OCI-LY7 (cell line): Measurements from ENCODE around the gene SPOP. TPM values are rescaled to one million over a fixed set of nuclear protein-coding genes. Genes with fewer than 3 reads are reported as not detected.
A peak's percentile ranks its signal among the peaks of the same experiment; 100 is the strongest.

Experiments
- Bru-seq: library from RNA; stranded (reverse); fragments of 400-500 nt; gene quantifications from one replicate; lab custom pipeline; 2021; lab: Mats Ljungman, UMichigan
- BruChase-seq, 2 experiments: library from RNA; stranded (reverse); fragments of 400-500 nt; gene quantifications; one replicate each; lab custom pipeline; 2021; lab: Mats Ljungman, UMichigan
- BruUV-seq: library from RNA; stranded (reverse); fragments of 400-500 nt; replicated peaks from 2 replicates; lab custom pipeline; 2021; lab: Mats Ljungman, UMichigan
- CTCF ChIA-PET: fragments of 300-600 bp; sonication (Branson Sonifier 250); formaldehyde crosslinking; loops from one replicate; lab custom pipeline; 2022; ENCODE audit warnings: antibody characterized with exemption; ENCODE audit not compliant: unreplicated experiment; lab: Charles Lee
- POLR2A ChIA-PET: fragments of 300-600 bp; sonication (Branson Sonifier 250); formaldehyde crosslinking; loops from one replicate; lab custom pipeline; 2022; ENCODE audit warnings: antibody characterized with exemption; lab: Charles Lee
- DNase-seq: peaks from one replicate; pipeline ENCODE4 v3.0.0-alpha.2; 2015; ENCODE audit warnings: low spot score
- H2AFZ ChIP-seq: fragments of 200-600 bp; sonication (generic), shearing (Covaris generic); 2 replicates; pipeline ENCODE4 v1.6.1; 2014; ENCODE audit warnings: mild to moderate bottlenecking, antibody characterized with exemption, low read length, moderate library complexity
- H3K27ac ChIP-seq: fragments of 200-600 bp; sonication (generic); 2 replicates; pipeline ENCODE4 v1.5.1; 2014; ENCODE audit warnings: mixed run types, low read depth, mild to moderate bottlenecking, moderate library complexity, low read length, inconsistent platforms; ENCODE audit not compliant: poor library complexity, severe bottlenecking
- H3K36me3 ChIP-seq: fragments of 200-600 bp; sonication (generic); 2 replicates; pipeline ENCODE4 v1.6.1; 2014; ENCODE audit warnings: mild to moderate bottlenecking, antibody characterized with exemption, low read length, moderate library complexity, mixed read lengths; ENCODE audit not compliant: insufficient read depth
- H3K4me1 ChIP-seq: fragments of 200-600 bp; sonication (generic); 2 replicates; pipeline ENCODE4 v1.5.1; 2014; ENCODE audit warnings: mild to moderate bottlenecking, low read length; ENCODE audit not compliant: insufficient read depth, poor library complexity, severe bottlenecking
- H3K4me2 ChIP-seq: fragments of 200-600 bp; sonication (generic); 2 replicates; pipeline ENCODE4 v1.6.1; 2014; ENCODE audit warnings: mild to moderate bottlenecking, low read length
- H3K4me3 ChIP-seq: fragments of 200-600 bp; sonication (generic); 2 replicates; pipeline ENCODE4 v1.5.1; 2014; ENCODE audit warnings: mild to moderate bottlenecking, low read depth, low read length; ENCODE audit not compliant: poor library complexity, severe bottlenecking
- H3K79me2 ChIP-seq: fragments of 200-600 bp; sonication (generic); 2 replicates; pipeline ENCODE4 v1.6.1; 2016; ENCODE audit warnings: low read depth, mild to moderate bottlenecking, low read length, moderate library complexity, mixed read lengths; ENCODE audit not compliant: insufficient read depth
- H3K9me2 ChIP-seq: fragments of 200-600 bp; sonication (generic); 2 replicates; pipeline ENCODE4 v1.6.1; 2016; ENCODE audit warnings: mild to moderate bottlenecking, low read length, mixed read lengths; ENCODE audit not compliant: insufficient read depth
- H3K9me3 ChIP-seq: fragments of 200-600 bp; sonication (generic); 2 replicates; pipeline ENCODE4 v1.6.1; 2014; ENCODE audit warnings: mild to moderate bottlenecking, mixed run types, low read length, mixed read lengths
- H4K20me1 ChIP-seq: fragments of 200-600 bp; sonication (generic); 2 replicates; pipeline ENCODE4 v1.6.1; 2014; ENCODE audit warnings: mild to moderate bottlenecking, antibody characterized with exemption, low read length, moderate library complexity, mixed read lengths; ENCODE audit not compliant: insufficient read depth
- EZH2phosphoT487 ChIP-seq: fragments of 200-600 bp; sonication (generic); IDR thresholded peaks from 2 replicates; pipeline ENCODE4 v1.6.1; 2018; ENCODE audit warnings: low read depth, borderline replicate concordance, mild to moderate bottlenecking, mixed run types, antibody characterized with exemption, low read length, moderate library complexity, mixed read lengths
- intact Hi-C: fragments of 100-400 bp; cut with micrococcal nuclease; formaldehyde crosslinking; loops from one replicate; pipeline ENCODE4 v1.10.0; 2022; ENCODE audit not compliant: unreplicated experiment
- long read RNA-seq: library from polyadenylated mRNA; stranded (forward); transcript quantifications from one replicate; pipeline ENCODE4 v2.0.0, GENCODE V29; 2022
- total RNA-seq, 2 experiments: library from RNA; depleted of rRNA in 1 of 2; stranded (reverse); fragments of >200 nt in 1 of 2; shearing (Covaris generic) in 1 of 2; gene quantifications; 2 replicates each; pipeline ENCODE4 v1.2.3, GENCODE V29; 2014 to 2022
- TF ChIP-seq, protein P1 (sequence below): fragments of 200-600 bp; sonication (generic); conservative IDR thresholded peaks from 2 replicates; pipeline ENCODE4 v1.5.1; 2014; ENCODE audit warnings: mild to moderate bottlenecking, antibody characterized with exemption, low read length, moderate library complexity, mixed read lengths

The SPOP gene
- total RNA-seq (2014; rRNA removed; shearing (Covaris generic)): 37.8 and 61.0 TPM in 2 replicates
- 59.3 and 69.0 TPM in 2 replicates for total RNA-seq (2022)
- Bru-seq, nascent RNA: percentile 86 among the genes with signal in this experiment
- percentile 83 among the genes with signal in this experiment for BruChase-seq, experiment 1, labeled RNA remaining after a 6-hour chase
- BruChase-seq, experiment 2, labeled RNA remaining after a 2-hour chase: percentile 80 among the genes with signal in this experiment
- long read RNA-seq, transcript SPOP-201 (11 exons, 2,965 nt): minor isoform, 15 of 196 reads
- long read RNA-seq, transcript SPOP-202 (11 exons, 2,985 nt): minor isoform, 7 of 196 reads
- long read RNA-seq, transcript SPOP-206 (10 exons, 1,865 nt): major isoform, 136 of 196 reads
- long read RNA-seq, partial matches to known transcripts: 2 of 196 reads
- long read RNA-seq, other reads (novel, unspliced or antisense): 33 of 196 reads

DNA sequence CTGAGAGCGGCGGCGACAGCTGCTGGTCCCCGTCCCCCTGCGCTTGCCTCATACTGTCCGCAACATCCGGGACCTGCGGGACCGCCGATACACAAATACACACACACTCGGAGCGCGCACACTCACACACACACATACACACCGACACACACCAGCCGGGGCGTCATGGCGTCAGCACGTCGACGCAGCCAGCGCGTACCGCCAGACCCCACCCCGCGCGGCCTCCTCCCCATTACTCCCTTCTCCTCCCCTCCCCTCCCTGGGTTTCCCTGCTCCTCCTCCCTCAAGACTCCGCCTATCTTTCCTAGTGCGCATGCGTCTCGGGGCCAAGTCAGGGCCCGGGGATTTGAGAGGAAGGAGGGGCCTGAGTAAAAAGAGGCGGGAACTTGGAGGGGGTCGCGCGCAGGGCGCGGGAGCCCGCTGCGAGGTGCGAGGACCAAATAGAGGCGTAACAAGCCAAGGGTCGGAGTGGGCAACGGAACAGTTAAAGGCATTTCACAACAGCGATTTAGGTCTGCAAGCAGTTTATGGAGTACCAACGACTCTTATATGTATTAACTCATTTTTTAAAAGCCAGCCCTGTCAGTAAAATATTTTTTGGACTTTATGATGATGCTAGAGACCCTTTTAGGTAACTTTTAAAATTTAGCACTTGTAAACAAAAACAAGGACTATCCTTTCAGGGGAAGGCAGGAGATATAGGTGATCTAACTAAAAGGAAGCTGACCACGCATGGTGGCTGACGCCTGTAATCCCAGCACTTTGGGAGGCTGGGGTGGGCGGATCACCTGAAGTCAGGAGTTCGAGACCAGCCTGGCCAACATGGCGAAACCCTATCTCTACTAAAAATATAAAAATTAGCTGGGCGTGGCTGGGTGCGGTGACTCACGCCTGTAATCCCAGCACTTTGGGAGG lies at the start of gene SPOP:
Gene SPOP, minus strand, starts transcription at position 165 of the 915 bp plus-strand sequence. CDS start 55,287 bp downstream, outside the sequence.
- BruUV-seq: no TSS peak
- peak within 1 kb of the TSS; percentile 73 for H2AFZ ChIP-seq
- CTCF ChIA-PET: no interaction called here

DNA sequence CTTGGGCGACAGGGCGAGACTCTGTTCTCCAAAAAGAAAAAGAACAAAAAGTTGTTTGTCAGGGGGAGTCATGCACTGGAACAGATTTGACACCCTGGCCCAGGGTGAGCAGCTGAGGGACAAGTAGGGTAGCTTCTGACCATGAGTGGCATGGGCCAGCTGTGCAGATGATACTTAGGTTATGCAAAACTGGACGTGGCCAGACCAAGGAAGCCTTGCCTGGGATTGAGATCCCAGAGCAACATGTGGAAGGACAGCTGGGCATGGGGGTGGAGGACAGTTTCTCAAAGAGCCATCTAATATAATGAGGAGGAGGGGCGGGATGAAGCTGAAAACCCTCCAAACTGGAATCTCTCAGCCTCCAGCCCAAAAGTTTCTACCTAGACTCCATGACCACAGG lies 49.5 kb upstream of the SPOP start:
- CTCF ChIA-PET: no interaction called here
- intact Hi-C loops: no loop called here

More for the DNA sequence above, at the start of gene SPOP:
- DNase-seq: peak; percentile 99
- H3K4me1 ChIP-seq: peaks cover 24% of the 10 kb centered on the region
- H3K27ac ChIP-seq: peak within 1 kb of the TSS; percentile 88
- TF ChIP-seq EZH2phosphoT487: no peak
- TF ChIP-seq, protein P1, sequence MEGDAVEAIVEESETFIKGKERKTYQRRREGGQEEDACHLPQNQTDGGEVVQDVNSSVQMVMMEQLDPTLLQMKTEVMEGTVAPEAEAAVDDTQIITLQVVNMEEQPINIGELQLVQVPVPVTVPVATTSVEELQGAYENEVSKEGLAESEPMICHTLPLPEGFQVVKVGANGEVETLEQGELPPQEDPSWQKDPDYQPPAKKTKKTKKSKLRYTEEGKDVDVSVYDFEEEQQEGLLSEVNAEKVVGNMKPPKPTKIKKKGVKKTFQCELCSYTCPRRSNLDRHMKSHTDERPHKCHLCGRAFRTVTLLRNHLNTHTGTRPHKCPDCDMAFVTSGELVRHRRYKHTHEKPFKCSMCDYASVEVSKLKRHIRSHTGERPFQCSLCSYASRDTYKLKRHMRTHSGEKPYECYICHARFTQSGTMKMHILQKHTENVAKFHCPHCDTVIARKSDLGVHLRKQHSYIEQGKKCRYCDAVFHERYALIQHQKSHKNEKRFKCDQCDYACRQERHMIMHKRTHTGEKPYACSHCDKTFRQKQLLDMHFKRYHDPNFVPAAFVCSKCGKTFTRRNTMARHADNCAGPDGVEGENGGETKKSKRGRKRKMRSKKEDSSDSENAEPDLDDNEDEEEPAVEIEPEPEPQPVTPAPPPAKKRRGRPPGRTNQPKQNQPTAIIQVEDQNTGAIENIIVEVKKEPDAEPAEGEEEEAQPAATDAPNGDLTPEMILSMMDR: no peak
- H4K20me1 ChIP-seq: peaks cover 18% of the 10 kb centered on the region; the same call in 1 of the 2 replicates
- H3K79me2 ChIP-seq: peaks cover 40% of the 10 kb centered on the region
- peak within 1 kb of the TSS; percentile 98 for H3K4me2 ChIP-seq
- no peaks in the 10 kb centered on the region for H3K9me3 ChIP-seq
- POLR2A ChIA-PET: interaction anchor here (0.6 to 1.0 kb wide), 4 partner anchors 16 to 110 kb away, joined by 3 to 6 read pairs (median 4); no protein-coding TSS in a partner anchor
- H3K4me3 ChIP-seq: peak within 1 kb of the TSS; percentile 87
- H3K36me3 ChIP-seq: peaks cover 21% of the 10 kb centered on the region
- intact Hi-C loops: loop anchor here (5.0 to 10.0 kb wide), 3 partner anchors 106 to 477 kb away; partner anchors contain the start of genes ABI3, GNGT2 and PPP1R9B
- H3K9me2 ChIP-seq: no peaks in the 10 kb centered on the region

More for the DNA sequence above, 49.5 kb upstream of the SPOP start:
- Histone ChIP-seq H3K4me2 (no peak overlapping the region), H4K20me1 (no peaks in the 10 kb centered on the region; the same call in 1 of the 2 replicates), H3K27ac (no peak overlapping the region), H3K4me1 (no peaks in the 10 kb centered on the region), H3K79me2 (peaks cover 4% of the 10 kb centered on the region; the same call in 1 of the 2 replicates), H3K36me3 (peaks cover 92% of the 10 kb centered on the region), H3K4me3 (no peak overlapping the region), H3K9me3 (no peaks in the 10 kb centered on the region), H3K9me2 (no peaks in the 10 kb centered on the region), H2AFZ (no peak overlapping the region)
- BruUV-seq: no TSS peak
- TF ChIP-seq, protein P1: no peak
- TF ChIP-seq EZH2phosphoT487: no peak
- DNase-seq: no peak
- POLR2A ChIA-PET: interaction anchor here (1.0 kb wide), 1 partner anchor 37 kb away, joined by 5 read pairs; the partner anchor contains the start of gene FAM117A
